Renal cortex interstitium (tissue), 11 donors: ENCODE results near the gene KRT17. TPM values are rescaled to one million over a fixed set of nuclear protein-coding genes. Genes with fewer than 3 reads are reported as not detected.
"Not testable (repeated sequence)": the region's sequence is repeated elsewhere in the genome, so short reads cannot be mapped to it uniquely, and the experiment has no call there.

ENCODE experiments used
- DNase-seq, 11 donors: peaks; one replicate each; pipeline ENCODE4 v3.0.0-alpha.2; 2013; ENCODE audit warnings: low read depth in 9 of 11, low spot score in 4 of 11; ENCODE audit errors: extremely low read depth in 1 of 11
- polyA plus RNA-seq, 3 donors: library from polyadenylated mRNA; unstranded; fragments of 120-200 nt; gene quantifications; one replicate each; pipeline ENCODE4 v1.2.1, GENCODE V29; 2013; ENCODE audit not compliant: insufficient read length in 3 of 3

KRT17 gene
- polyA plus RNA-seq, 3 donors: 1.6 to 12.0 (median 3.2) TPM

- DNase-seq: not testable (repeated sequence)
Measured at GRCh38 chr17:41626028-41626913, 1.9 kb upstream of the KRT17 start.

- no peak for DNase-seq
Measured at GRCh38 chr17:41625602-41626001, 1.2 kb upstream of the KRT17 start.

- not testable (repeated sequence) for DNase-seq
Measured at GRCh38 chr17:41623184-41623861, 1.1 kb downstream of the KRT17 start.

GRCh38 chr17:41622340-41623183, 1.8 kb downstream of the KRT17 start:
- DNase-seq: not testable (repeated sequence)

GRCh38 chr17:41621916-41622315, 2.5 kb downstream of the KRT17 start:
- DNase-seq: no peak

- DNase-seq: not testable (repeated sequence)
Measured at GRCh38 chr17:41621435-41621817, 2.9 kb downstream of the KRT17 start.

GRCh38 chr17:41620583-41621434, 3.6 kb downstream of the KRT17 start:
- DNase-seq: no peak

GRCh38 chr17:41619927-41620582, 4.3 kb downstream of the KRT17 start:
- not testable (repeated sequence) for DNase-seq

- no peak for DNase-seq
Measured at GRCh38 chr17:41619036-41619926, 5.1 kb downstream of the KRT17 start.

GRCh38 chr17:41618341-41619035, 5.9 kb downstream of the KRT17 start:
- DNase-seq: no peak

- no peak for DNase-seq
Measured at GRCh38 chr17:41617698-41618097, 6.7 kb downstream of the KRT17 start.

- no peak for DNase-seq
Measured at GRCh38 chr17:41617136-41617535, 7.2 kb downstream of the KRT17 start.

GRCh38 chr17:41616486-41616885, 7.9 kb downstream of the KRT17 start:
- not testable (repeated sequence) for DNase-seq

GRCh38 chr17:41615454-41615853, 8.9 kb downstream of the KRT17 start:
- DNase-seq: no peak

GRCh38 chr17:41614767-41615166, 9.6 kb downstream of the KRT17 start:
- not testable (repeated sequence) for DNase-seq

GRCh38 chr17:41614098-41614497, 10.3 kb downstream of the KRT17 start:
- DNase-seq: no peak
